Common myeloid progenitor, CD34-positive (primary cell): ENCODE measurements around the gene BLACAT1.

ENCODE experiments used
- CTCF ChIA-PET: fragments of 350-600 bp; sonication (Branson Sonifier 250); formaldehyde crosslinking; loops from one replicate; lab custom pipeline; 2021; ENCODE audit warnings: antibody characterized with exemption; lab: Charles Lee
- POLR2A ChIA-PET: fragments of 350-600 bp; sonication (Branson Sonifier 250); formaldehyde crosslinking; loops from one replicate; lab custom pipeline; 2021; ENCODE audit warnings: antibody characterized with exemption; lab: Charles Lee
- DNase-seq, 3 donors: peaks; one replicate each; pipeline versions ENCODE4 v3.0.0 to v3.0.0-alpha.2; 2013
- H3K27ac ChIP-seq, 2 experiments: 1 replicate in 1 of 2; 2 replicates in 1 of 2; pipeline ENCODE4 v1.7.0; 2013; ENCODE audit warnings: inconsistent platforms in 2 of 2, low read length in 2 of 2, mild to moderate bottlenecking in 2 of 2, low read depth in 1 of 2, moderate library complexity in 1 of 2; ENCODE audit not compliant: severe bottlenecking in 2 of 2, insufficient read depth in 1 of 2, poor library complexity in 1 of 2
- H3K27me3 ChIP-seq, 5 experiments: replicated peaks in 2 of 5; 1 replicate in 3 of 5; 2 replicates in 2 of 5; pipeline versions ENCODE4 v1.6.1 to v1.7.0; 2013; ENCODE audit warnings: low read length in 4 of 5, mild to moderate bottlenecking in 2 of 5, moderate library complexity in 2 of 5, inconsistent platforms in 1 of 5; ENCODE audit not compliant: insufficient read depth in 5 of 5, control insufficient read depth in 4 of 5
- H3K36me3 ChIP-seq, 4 experiments: 1 replicate in 2 of 4; 2 replicates in 2 of 4; pipeline versions ENCODE4 v1.6.1 to v1.7.0; 2013; ENCODE audit warnings: low read length in 3 of 4, control low read depth in 1 of 4, mild to moderate bottlenecking in 1 of 4; ENCODE audit not compliant: control insufficient read depth in 4 of 4, insufficient read depth in 4 of 4
- H3K4me1 ChIP-seq, 4 experiments: 1 replicate in 3 of 4; 2 replicates in 1 of 4; pipeline versions ENCODE4 v1.6.1 to v1.7.1; 2013; ENCODE audit warnings: low read length in 3 of 4, mild to moderate bottlenecking in 3 of 4, control low read depth in 1 of 4, inconsistent platforms in 1 of 4, moderate library complexity in 1 of 4; ENCODE audit not compliant: control insufficient read depth in 4 of 4, insufficient read depth in 4 of 4; ENCODE audit errors: control extremely low read depth in 1 of 4
- H3K4me3 ChIP-seq, 7 experiments: 1 replicate in 4 of 7; 2 replicates in 3 of 7; pipeline versions ENCODE4 v1.5.1 to v1.7.0; 2013; ENCODE audit warnings: mild to moderate bottlenecking in 7 of 7, low read length in 6 of 7, moderate library complexity in 6 of 7, inconsistent platforms in 2 of 7, low read depth in 2 of 7, control low read depth in 1 of 7; ENCODE audit not compliant: insufficient read depth in 4 of 7, control insufficient read depth in 1 of 7; ENCODE audit errors: extremely low read depth in 1 of 7
- H3K9me3 ChIP-seq, 5 experiments: 1 replicate in 4 of 5; 2 replicates in 1 of 5; pipeline versions ENCODE4 v1.6.1 to v1.7.1; 2013; ENCODE audit warnings: low read length in 4 of 5, mild to moderate bottlenecking in 2 of 5, inconsistent platforms in 1 of 5, low read depth in 1 of 5, moderate library complexity in 1 of 5; ENCODE audit not compliant: control insufficient read depth in 4 of 5, insufficient read depth in 2 of 5; ENCODE audit errors: control extremely low read depth in 1 of 5
- WGBS: methylation state at CpG from one replicate; pipeline ENCODE4 v1.1.5; 2013; ENCODE audit not compliant: insufficient coverage; 5-methylcytosine and 5-hydroxymethylcytosine counted together

BLACAT1 gene

GRCh38 chr1:205493241-205494085 lies 37.6 kb upstream of the BLACAT1 start:
- no peak overlapping the region for H3K4me3 ChIP-seq
- peak; percentile 23 to 75 (median 75) for DNase-seq
- POLR2A ChIA-PET, result no interaction called here

DNA sequence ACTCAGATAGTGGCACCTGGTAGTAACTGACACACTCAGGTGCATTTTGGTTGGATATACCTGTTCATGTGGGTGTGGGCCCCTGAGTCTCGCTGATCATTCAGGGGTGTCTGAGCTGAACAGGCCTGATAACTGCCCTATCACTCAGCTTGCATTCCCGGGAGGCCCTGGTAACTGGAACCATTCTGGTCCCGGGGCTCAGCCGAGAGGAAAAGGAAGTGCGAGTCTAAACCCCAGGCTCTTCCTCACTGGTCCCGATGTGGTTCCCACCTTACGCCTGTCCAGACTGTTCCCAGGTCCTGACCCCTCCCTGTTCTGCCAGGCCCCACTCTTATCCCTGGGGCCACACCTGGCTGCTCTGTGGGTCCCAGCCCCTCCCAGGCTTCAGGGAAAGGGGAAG lies 36.9 kb upstream of the BLACAT1 start:
- POLR2A ChIA-PET, result no interaction called here
- WGBS, result 8% methylated on average over 4 of the region's 7 CpGs

More at GRCh38 chr1:205493241-205494085, 37.6 kb upstream of the BLACAT1 start:
- CTCF ChIA-PET, result interaction anchor here (0.6 to 25.1 kb wide), 9 partner anchors 9 to 166 kb away, joined by 3 to 463 read pairs (median 5); no protein-coding TSS in a partner anchor
- Histone ChIP-seq H3K9me3 (no peaks in the 10 kb centered on the region), H3K27ac (no peak overlapping the region), H3K36me3 (no peaks in the 10 kb centered on the region), H3K27me3 (peaks cover 0 to 54% (median 27%) of the 10 kb centered on the region in 5 experiments), H3K4me1 (peaks cover 0 to 4% (median 2%) of the 10 kb centered on the region in 4 experiments)
- WGBS, result 46% methylated on average over 5 of the region's 11 CpGs

GRCh38 chr1:205492201-205492667 lies 36.4 kb upstream of the BLACAT1 start:
- DNase-seq, result no peak
- peaks cover 0 to 4% (median 2%) of the 10 kb centered on the region in 4 experiments for H3K4me1 ChIP-seq
- CTCF ChIA-PET, result interaction anchor here (0.9 to 25.1 kb wide), 11 partner anchors 10 to 167 kb away, joined by 3 to 463 read pairs (median 5); no protein-coding TSS in a partner anchor
- no peaks in the 10 kb centered on the region for H3K36me3 ChIP-seq
- 64% methylated on average over 2 of the region's 2 CpGs for WGBS
- H3K4me3 ChIP-seq, result no peak overlapping the region
- POLR2A ChIA-PET, result no interaction called here
- no peaks in the 10 kb centered on the region for H3K9me3 ChIP-seq
- H3K27ac ChIP-seq, result no peak overlapping the region
- H3K27me3 ChIP-seq, result peaks cover 0 to 56% (median 22%) of the 10 kb centered on the region in 5 experiments

More for the DNA sequence above, 36.9 kb upstream of the BLACAT1 start:
- DNase-seq, result no peak
- Histone ChIP-seq H3K4me3 (no peak overlapping the region), H3K27me3 (peaks cover 0 to 56% (median 27%) of the 10 kb centered on the region in 5 experiments), H3K9me3 (no peaks in the 10 kb centered on the region), H3K36me3 (no peaks in the 10 kb centered on the region), H3K4me1 (peaks cover 0 to 4% (median 2%) of the 10 kb centered on the region in 4 experiments), H3K27ac (no peak overlapping the region)
- CTCF ChIA-PET, result interaction anchor here (0.8 to 25.1 kb wide), 11 partner anchors 10 to 167 kb away, joined by 3 to 463 read pairs (median 5); no protein-coding TSS in a partner anchor

GRCh38 chr1:205491794-205492193 lies 35.9 kb upstream of the BLACAT1 start:
- WGBS, result 87% methylated on average over 2 of the region's 4 CpGs
- no peaks in the 10 kb centered on the region for H3K36me3 ChIP-seq
- DNase-seq, result no peak
- CTCF ChIA-PET, result interaction anchor here (0.9 to 25.1 kb wide), 10 partner anchors 11 to 168 kb away, joined by 3 to 463 read pairs (median 5); no protein-coding TSS in a partner anchor
- no peak overlapping the region for H3K27ac ChIP-seq
- POLR2A ChIA-PET, result no interaction called here
- H3K4me3 ChIP-seq, result no peak overlapping the region
- no peaks in the 10 kb centered on the region for H3K9me3 ChIP-seq
- peaks cover 0 to 4% (median 2%) of the 10 kb centered on the region in 4 experiments for H3K4me1 ChIP-seq
- peaks cover 0 to 56% (median 22%) of the 10 kb centered on the region in 5 experiments for H3K27me3 ChIP-seq

DNA sequence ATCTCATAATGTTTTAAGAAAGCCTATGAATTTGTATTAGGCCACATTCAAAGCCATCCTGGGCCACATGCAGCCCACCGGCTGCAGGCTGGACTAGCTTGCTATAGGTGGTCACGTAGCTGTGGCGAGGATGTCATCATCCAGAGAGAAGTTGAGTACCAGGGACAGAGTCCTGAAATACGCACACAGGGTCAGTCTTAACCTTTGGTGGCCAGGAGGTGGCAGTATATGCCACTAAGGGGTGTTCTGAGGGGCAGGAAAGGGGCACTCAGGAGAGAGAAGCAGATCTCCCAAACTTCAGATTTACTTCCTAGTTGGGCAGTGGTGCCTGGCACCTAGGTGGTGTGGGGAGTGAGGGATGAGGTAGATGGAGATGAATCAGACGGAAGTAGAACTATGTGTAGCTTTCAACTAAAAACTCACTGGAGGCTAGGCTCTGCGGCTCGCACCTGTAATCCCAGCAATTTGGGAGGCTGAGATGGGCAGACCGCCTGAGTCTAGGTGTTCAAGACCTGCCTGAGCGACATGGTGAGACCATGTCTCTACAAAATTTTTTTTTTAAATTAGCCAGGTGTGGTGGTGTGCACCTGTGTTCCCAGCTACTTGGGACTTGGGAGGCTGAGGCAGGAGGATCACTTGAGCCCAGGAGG lies 32.4 kb upstream of the BLACAT1 start:
- 35% methylated on average over 7 of the region's 9 CpGs for WGBS
- H3K4me3 ChIP-seq, result no peak overlapping the region
- POLR2A ChIA-PET, result no interaction called here

DNA sequence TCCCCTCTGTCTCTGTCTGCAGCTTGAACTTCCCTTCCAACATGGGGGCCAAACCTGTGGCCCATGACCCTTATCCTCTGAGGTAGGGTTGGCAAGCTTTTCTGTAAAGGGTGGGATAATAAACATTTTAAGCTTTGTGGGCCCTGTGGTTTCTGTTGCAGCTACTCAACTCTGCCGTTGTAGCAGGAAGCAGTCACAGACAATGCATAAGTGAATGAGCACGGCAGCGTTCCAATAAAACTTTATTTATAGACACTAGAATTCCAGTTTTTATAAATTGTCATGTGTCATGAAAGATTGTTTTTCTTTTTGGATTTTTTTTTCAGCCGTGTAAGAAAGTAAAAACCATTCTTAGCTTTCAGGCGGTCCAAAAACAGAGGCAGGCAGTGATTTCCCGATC lies 30.4 kb upstream of the BLACAT1 start:
- Histone ChIP-seq H3K4me1 (peaks cover 0 to 6% (median 0%) of the 10 kb centered on the region in 4 experiments), H3K4me3 (no peak overlapping the region), H3K36me3 (no peaks in the 10 kb centered on the region), H3K9me3 (no peaks in the 10 kb centered on the region), H3K27ac (no peak overlapping the region), H3K27me3 (peaks cover 0 to 59% (median 27%) of the 10 kb centered on the region in 5 experiments)
- 90% methylated on average over 3 of the region's 6 CpGs for WGBS
- ChIA-PET CTCF (interaction anchor here (0.7 to 25.1 kb wide), 39 partner anchors 10 to 228 kb away, joined by 3 to 463 read pairs (median 5); partner anchors contain the start of genes BLACAT1 and KLHDC8A), POLR2A (no interaction called here)
- no peak for DNase-seq

More for the DNA sequence above, 32.4 kb upstream of the BLACAT1 start:
- H3K27ac ChIP-seq, result no peak overlapping the region
- no peaks in the 10 kb centered on the region for H3K9me3 ChIP-seq
- DNase-seq, result peak; percentile 70 to 77 (median 73)
- CTCF ChIA-PET, result interaction anchor here (0.7 to 25.1 kb wide), 26 partner anchors 11 to 222 kb away, joined by 3 to 463 read pairs (median 5); no protein-coding TSS in a partner anchor
- H3K36me3 ChIP-seq, result no peaks in the 10 kb centered on the region
- H3K27me3 ChIP-seq, result peaks cover 0 to 58% (median 19%) of the 10 kb centered on the region in 5 experiments
- peaks cover 0 to 4% (median under 1%) of the 10 kb centered on the region in 4 experiments for H3K4me1 ChIP-seq
